Bone marrow (tissue), 2 donors: ENCODE measurements around the gene MOB1A.
"Not testable (repeated sequence)": the region's sequence is repeated elsewhere in the genome, so short reads cannot be mapped to it uniquely, and the experiment has no call there.

Source experiments
- DNase-seq, 2 donors: peaks; one replicate each; lab custom pipeline; 2025; lab: John Stamatoyannopoulos, UW

The MOB1A gene

DNA sequence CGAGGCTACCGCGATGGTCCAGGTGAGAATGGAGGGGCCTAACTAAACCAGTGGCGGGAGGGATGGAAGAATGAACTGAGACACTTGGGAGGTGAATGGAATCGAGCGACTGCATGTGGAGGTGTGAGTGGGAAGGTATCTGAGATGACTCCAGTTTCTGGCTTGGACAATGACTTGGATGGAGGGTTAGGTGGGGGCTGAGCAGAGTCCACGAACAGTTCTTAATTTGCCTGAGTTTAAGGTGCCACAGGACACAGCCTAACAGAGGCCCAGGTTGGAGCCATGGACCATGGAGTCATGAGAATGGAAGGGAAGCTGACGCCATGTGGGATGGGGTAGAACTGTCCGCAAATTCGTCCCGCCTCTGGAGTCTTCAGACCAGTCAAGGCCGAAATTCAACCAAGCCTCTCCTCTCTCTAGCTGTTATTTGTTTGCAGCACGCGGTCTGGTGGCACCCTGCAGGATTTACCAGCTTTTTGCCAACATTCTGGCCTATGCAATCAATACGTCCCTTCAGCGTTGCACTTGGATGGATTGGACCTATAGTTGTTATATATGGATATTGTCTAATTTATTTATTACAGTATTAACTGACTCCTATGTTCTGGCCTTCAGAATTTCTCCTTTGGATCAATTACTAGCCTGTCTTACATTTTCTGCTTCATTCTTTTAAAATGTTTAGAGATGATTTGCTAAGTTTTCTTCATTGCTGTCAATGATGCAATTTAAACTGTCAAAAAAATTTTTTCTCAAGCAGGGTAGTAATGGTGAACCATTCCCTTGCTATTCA is 30.0 kb downstream of the MOB1A start:
- no peak for DNase-seq

DNA sequence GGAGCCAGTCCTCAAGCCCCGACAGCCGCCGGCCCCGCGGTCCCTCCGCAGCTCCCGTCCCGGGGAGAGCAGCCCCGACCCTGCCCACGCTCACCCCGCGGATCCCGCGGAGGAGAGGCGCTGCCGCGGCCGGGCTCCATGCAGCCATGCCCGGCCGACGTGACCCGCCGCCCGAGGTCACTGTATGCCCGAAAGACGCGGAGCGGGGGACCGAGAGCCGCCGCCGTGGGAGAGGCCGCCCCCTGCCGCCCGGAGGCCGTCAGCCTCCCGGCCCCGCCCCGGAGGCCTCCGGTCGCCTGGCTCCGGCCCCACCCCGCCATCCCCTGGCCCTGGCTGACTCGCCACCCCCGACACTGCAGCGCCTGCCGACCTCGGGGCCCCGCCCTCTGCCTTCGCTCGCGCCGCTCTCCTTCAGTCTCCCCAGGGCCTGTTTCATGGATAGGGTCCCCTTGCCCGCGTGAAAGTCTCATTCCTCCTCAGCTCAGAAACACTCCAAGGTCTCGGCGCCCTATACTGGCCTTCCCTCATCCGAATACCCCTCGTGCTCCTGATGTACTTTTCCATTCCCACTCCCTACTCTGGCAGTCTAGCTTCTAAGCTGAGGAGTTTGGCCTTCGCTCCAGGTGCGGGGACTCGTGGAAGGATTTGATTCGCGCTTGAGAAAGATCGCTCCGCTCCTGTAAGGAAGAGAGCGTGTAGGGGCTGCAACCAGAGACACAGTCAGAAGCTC is 30.8 kb downstream of the MOB1A start, which contains the start of gene BOLA3:
Gene BOLA3 (minus strand): TSS at position 186 of the 730 bp plus-strand sequence. CDS start 38 bp downstream, at position 148.
- DNase-seq = peak; percentile 55 to 66

DNA sequence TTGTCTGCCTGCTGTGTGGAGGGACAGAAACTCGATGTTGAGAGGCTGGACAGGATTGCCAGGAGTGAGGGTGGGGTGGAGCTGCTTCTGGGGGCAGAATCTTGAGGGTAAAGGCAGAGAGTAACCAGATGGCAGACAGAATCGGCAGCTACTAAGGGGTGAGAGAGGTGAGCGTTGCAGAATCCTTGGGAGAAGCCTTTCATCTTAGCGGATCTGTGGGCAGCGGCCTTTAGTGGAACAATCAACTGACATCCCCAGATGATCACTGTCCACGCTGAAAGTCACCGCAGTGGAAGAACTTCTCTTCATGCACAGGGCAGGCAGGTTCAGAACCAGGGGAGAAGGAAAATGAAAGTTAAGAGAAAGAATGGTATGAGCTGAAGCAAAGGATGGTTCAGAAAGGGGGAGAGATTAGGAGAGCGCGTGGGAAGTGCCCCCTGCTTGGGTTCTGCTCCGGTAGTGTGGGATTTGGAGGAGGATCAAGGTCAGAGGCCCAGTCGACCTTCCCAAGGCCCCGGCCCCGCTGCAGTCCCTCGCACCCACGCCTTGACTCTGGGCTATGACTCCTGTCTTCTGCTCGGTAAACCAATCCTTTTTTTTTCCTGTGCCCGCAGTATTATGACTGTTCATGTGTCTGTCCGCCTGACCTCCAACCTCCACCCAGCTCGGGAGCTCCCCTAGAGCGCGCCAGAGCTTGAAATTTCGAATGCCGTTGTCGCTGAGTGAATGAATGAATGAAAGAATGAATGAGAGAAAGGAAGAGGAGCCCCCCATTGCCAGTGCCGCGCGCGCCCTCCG is 31.6 kb downstream of the MOB1A start:
- DNase-seq = no peak

DNA sequence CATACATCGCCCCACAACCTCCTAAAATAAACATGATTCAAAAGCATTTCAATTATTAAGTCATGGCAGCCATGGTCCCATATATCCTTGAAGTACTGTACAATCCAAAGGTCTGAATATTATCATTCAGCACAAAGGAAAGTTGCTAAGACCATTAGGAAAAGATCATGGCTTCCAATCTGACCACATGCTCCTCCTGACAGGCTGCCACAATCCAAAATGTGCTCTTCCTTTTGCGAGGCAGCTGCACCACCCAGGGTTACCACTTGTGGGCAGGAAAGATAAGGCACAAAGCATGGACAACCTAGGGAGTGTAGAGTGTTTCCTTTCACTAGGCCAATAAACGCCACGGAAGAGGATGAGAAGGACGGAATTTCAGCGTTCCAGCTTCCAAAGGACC is 36.3 kb downstream of the MOB1A start:
- DNase-seq = no peak

DNA sequence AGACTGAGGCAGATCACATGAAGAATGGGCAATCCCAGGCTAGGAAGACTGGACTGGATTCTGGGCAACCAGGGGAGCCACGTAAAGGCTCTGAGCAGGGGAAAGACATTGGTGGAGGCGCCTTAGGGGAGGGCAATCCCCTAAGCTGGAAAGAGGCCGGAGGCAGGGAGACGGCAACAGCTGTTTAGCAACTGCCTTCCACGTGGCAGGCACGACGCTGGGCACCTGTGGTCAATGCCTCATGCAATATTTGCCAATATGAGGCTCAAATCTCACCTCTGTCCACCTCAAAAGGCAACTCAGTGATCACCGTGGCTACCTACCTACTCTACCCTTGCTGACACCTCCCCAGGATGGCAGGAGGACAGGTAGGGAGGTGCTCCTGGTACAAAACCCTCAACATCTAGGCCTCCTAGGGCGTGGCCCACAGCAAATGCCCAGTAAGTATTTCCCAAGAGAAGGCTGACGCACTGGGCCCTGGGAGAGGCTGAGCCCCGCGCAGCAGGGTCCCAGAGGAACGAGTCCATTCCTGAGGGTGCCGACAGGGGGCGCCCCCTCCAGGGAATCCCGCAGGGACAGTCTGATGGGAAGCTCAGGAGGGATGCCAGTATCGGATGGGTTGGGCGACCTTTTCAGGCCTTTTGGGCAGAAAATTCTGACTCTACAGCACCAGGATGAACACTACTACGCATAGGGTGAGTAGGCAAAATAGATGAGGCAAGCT is 39.9 kb downstream of the MOB1A start:
- DNase-seq = no peak

DNA sequence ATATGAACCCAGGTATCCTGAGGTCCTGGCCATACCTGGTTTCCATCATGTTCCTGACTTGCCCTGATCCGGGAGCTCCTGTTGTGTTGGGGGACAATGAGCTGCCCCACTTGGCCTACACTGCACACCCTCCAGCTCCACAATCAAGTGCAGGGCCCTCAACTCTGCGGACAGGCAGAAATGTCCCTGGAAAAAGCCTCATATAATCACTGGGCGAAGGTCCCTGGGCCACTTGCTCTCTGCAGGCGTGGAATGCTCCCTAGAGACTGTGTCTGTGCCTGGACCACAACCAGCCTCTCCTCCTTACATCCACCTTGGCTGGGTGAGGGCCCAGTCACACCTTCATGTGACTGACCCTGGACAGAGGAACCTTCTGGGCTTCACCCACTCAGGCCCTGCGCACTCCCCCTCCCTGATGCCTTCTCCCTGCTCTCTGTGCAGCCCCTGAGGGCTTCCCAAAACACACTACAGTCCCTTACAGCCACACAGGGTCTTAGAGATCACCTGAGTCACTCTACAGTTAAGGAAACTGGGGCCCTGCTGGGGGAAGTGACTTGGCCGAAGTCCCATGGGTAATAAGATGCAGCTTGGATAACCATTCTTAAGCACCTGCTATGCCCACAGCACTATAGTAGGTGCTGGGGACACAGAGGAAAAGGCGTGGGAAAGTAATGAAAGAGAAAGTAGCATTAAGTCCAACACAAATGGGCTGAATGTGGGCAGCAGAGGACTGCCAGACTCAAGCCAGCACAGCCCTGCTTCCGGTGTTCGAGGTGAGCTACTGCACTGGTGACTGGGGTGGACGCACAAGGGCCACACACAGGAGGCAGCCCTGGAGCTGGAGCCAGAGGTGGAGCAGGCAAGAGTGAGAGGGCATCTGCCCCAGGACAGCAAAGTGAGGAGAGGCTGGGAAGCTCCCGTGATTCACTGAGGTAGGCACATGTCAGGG is 40.8 kb downstream of the MOB1A start:
- no peak for DNase-seq

DNA sequence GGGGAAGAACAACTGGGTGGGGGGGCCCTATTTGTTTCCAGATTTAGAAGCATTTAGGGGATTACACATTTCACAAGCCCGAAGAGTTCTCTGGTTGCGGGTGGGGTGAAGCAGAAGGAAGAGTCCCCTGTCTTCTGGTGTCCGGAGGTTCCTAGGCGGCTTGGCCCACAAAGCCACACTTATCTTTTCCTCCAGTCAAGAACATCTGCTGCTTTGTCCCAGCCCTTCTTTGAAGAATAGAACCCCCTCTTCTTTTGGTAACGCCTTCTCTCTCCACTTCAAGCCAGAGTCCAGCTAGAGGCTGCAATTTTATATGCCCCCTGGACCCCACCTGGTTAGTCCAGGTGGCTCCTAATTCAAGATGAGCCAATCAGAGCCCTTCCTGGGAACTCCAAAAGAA is 46.8 kb downstream of the MOB1A start:
- DNase-seq = no peak

DNA sequence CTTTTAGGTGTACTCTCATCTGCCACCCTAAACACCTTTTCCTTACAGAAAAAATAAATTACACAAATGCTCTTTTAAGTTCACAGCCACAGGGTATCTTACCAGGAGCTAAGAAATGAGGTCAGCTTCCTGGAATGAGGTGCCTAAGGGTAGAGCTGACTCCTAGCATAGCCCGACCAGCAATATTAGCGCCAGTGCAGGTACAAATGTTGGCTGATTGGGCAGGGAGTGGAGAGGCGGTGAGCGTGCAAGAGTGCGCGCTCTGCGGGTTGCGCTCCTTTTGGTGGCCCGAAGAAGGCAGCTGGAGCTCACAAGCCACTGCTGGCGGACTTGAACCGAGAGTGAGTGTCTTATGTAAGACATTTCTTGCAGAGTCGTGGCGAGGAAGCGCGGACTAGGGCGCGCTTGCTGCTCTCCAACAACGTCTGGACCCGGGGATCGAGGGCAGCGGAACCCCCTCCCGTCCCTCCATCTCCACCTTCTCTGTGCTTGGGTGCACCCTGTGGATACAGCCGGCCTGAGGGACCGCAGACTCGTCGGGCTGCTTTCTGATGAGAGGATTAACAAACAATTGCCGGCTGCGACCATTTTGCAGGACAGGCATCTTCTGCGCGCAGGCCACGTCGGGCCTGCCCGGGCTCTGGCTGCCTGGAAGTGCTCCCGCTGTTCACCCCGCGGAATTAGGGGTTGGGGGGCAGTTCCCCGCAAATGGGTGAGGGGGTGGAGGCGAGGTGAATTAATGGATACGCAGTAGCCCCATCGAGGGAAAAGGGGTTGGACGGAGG is 48.3 kb downstream of the MOB1A start:
- no peak for DNase-seq

DNA sequence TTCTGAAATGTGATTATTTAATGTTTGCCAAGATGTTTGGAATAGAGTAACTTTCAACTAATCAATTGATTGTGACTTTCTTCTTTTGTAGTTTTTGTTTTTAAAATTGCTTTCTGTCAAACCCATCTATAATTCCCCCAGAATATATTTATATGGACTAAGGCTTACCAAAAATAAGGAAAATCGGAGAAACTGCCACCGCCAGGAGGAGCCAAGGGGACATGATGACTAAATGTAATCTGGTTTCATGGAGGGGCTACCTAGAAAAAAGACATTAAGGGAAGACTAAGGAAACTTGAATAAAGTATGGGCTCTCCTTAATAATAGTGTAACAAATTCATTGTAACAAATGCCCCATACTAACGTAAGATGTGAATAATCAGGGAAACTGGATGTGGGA is 50.5 kb downstream of the MOB1A start:
- no peak for DNase-seq

DNA sequence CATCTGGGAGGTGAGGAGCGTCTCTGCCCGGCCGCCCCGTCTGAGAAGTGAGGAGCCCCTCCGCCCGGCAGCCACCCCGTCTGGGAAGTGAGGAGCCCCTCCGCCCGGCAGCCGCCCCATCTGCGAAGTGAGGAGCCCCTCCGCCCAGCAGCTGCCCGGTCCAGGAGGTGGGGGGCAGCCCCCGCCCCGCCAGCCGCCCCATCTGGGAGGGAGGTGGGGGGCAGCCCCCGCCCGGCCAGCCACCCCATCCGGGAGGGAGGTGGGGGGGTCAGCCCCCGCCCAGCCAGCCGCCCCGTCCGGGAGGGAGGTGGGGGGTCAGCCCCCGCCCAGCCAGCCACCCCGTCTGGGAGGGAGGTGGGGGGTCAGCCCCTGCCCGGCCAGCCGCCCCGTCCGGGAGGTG is 54.7 kb downstream of the MOB1A start:
- DNase-seq = not testable (repeated sequence)

DNA sequence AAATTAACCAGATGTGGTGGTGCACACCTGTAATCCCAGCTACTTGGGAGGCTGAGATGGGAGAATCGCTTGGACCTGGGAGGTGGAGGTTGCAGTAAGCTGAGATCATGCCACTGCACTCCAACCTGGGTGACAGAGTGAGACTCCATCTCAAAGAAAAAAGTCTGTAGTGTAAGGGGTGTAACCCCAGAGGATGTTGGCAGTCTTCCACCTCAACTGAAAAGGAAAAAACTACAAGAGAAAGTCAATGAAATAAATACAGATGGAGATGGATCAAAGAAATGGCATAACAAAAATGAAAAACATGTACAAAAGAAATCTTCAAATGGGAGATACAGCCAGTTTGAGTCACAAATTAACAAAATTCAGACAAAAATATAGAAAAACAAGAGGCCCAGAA is 56.8 kb downstream of the MOB1A start:
- not testable (repeated sequence) for DNase-seq

DNA sequence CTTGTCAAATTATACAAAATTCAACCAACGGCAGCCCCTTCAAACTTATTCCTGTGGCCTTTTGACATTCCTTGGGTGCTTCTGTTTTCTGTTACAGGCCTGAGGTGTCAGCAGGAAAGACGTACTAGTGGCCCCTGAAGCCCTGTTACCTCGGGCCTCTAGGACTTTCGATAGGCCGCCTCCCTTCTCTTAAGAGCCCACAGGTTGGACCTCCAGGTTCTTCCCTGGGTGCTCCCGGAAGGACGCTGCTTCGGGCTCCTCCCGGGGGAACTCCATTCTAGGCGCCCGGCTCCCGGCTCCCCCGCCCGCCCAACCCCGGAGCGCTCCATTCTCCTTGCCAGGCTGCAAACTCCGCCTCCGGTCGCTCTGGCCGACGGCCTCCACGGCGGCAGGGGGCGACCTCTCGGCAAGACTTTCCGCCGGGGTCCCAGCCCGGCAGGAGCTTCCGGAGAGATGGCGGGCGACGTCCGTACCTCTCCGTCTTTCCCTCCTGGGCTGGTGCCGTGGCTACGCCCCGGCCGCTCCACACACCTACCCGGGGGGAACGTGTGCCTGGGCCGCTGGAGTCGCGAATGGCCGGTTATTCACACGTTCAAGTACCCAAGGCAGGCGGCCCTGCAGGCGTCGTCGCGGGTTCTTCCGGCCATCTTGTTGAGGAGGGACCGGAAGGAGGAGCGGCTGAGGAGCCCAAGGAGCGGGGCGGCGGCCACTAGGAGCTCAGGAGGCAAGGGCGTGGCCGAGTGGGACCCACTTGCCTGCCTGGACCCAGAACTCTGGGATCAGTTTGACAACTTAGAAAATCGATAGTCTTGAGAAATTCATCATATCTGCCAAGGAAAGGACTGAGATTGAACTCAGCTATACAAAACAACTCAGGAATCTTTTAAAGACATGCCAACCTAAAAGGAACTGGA is 58.5 kb downstream of the MOB1A start:
- peak; percentile 75 to 78 for DNase-seq

DNA sequence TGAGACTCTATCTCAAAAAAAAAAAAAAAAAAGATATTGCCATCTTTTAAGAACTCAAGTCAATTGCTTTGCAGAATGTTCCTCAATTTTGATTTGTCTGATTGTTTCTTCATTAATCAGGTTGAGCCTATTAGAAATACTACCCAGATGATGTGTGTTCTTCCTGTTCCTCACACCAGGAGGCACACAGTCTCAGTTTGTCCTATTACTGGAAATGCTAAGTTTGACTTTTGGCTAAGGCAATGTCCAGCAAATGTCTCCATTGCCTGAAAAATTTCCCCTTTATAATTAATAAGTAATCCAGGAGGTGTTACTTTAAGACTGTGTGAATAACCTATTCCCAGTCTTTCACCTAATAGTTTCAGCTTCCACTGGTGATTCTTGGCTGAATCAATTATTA is 59.3 kb downstream of the MOB1A start:
- DNase-seq = no peak

DNA sequence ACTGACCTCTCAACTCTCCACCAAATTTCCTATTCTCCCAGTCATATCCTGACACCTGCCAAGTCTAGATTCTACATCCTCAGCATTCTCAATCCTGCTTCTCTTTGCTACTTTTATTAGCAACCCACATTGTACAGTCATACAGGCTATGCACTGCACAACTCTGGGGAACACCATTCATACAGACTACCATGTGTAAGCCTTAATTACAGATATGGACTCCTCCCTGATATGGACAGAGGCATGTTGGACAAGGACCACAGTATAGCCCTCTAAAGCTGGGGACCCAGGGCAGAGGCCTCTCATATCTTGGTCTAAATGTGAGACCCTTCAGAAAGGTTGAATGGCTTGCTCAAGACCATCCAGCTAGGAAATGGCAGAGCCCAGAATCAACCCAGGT is 67.3 kb downstream of the MOB1A start:
- no peak for DNase-seq

DNA sequence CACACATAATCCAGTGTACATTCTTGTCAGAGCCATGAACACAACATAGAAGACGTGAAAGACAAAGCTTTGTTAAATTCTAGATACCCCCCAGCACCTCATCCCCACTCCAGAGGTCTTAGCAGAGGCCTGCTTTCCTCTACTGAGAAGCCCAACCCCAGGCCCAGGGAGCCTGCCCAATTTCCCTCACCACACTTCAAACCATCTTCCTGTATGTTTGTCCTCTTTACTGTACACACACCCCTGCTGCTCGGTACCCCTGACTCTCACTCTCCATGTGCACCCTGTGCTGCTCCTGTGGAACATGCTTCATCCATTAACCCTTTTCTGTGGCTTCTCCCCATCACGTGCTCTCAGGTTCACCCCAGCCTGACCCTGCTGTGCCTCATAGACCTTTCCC is 68.1 kb downstream of the MOB1A start:
- no peak for DNase-seq

DNA sequence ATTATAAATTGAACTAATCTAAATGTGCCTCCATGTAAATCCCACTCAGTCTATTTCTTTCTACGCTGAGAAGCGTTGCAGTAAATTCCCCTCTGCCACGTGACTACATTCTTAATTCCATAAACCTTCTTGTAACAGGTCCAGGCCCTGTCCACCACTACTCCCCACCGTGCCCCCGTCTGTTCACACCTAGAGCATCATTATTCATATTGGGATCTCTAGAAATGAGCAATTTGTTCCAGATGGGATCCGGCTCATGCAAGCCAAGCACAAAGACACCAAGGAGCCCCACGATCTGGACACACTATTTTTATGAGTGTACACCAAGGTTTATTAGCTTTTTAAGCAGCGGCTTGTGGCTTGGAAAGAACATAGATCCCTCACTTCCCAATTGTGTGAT is 69.1 kb downstream of the MOB1A start:
- DNase-seq = no peak

DNA sequence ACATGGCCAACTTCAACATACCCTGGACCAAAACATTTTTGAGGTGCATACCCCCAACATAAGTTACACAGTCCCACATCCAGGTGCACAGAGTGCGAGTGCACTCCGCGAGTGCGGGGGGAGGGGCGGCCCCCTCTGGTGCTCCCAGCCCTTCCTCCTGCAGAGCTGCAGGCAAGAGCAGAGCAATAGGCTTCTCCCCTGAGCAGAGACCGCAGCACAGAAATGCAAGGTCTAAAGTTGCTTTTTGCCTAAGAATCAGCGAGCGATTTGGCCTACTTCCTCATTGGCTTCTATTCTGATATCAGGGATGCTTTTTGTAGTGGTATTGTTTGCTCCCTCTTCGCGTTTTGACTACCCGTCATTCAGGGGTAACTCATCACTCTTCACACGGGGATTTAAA is 71.6 kb downstream of the MOB1A start:
- DNase-seq = no peak

DNA sequence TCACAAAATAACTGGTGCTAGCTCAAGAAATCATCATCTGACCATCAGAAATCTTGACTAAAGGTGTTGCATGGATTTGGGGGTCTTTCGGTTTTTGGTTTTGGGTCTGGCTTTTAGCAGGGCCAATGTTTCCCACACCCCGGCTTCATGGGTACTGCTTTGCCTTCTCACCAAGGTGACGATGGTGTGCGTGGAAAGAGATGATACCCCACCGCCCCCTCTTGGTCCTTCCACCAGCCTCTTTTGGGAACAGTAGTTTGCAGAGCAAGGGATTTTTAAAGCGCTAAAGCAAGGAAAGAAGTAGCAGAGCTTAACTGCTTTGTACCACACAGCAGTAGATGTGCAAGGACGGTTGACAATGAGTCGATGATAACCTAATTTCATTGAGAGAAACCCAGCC is 73.3 kb downstream of the MOB1A start:
- no peak for DNase-seq

DNA sequence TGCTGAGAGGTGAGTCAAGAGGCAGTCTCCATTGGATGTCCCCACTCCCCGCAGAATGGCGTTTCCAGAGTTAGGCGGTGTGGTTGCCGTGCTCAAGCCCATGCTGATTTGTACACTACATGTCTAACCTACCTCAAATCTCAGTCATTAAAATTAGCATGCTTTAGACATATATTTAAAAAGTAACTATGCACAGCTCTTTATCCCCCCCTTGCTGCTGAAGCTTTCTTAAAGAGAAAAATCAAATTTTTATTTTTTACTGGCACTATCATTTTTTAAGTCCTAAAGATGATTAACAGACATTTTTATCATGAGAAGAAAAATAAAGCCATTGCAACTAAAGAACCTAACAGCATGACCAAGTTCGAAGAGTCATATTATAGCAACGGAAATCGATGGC is 73.8 kb downstream of the MOB1A start:
- no peak for DNase-seq
